ENCODE data around the gene CCN2. TPM values are rescaled to one million over a fixed set of nuclear protein-coding genes. Genes with fewer than 3 reads are reported as not detected.

CCN2 gene
- total RNA-seq, 3 donors from 2014 or later: 17.1 to 39.7 (median 39.4) TPM

GRCh38 chr6:131898718-131899117 is 52.5 kb downstream of the CCN2 start:
- DNase-seq (no peak), ATAC-seq (no peak)
- intact Hi-C loops (cut with DNase I, micrococcal nuclease): no loop called here
- no peak for TF ChIP-seq CTCF (IDR thresholded peaks at IDR 0.05)
- Histone ChIP-seq H3K36me3 (ENCODE audit: low read depth) (no peaks in the 10 kb centered on the region), H3K4me1 (ENCODE audit: low read depth) (peaks cover 9% of the 10 kb centered on the region), H3K4me3 (no peak overlapping the region), H3K9me3 (peaks cover 6% of the 10 kb centered on the region)

Other genes starting within 250 kb of the CCN2 start
- gene OR2A4, start 250.0 kb downstream of the CCN2 start, total RNA-seq: not detected
- not detected for gene CTAGE9, start 240.4 kb downstream of the CCN2 start, total RNA-seq
- gene ENPP1, start 143.4 kb downstream of the CCN2 start, total RNA-seq: 10 to 100 TPM; 12.7 to 23.4 (median 21.2) TPM